Inflammatory macrophage treated with lipopolysaccharide for 1 hour (primary cell): ENCODE data around the gene CPNE4.
A peak's percentile ranks its signal among the peaks of the same experiment; 100 is the strongest.
"Not testable (repeated sequence)": the region's sequence is repeated elsewhere in the genome, so short reads cannot be mapped to it uniquely, and the experiment has no call there.

Source experiments
- DNase-seq, 2 donors: peaks; one replicate each; pipeline ENCODE4 v3.0.0-alpha.2; 2020 to 2022

The CPNE4 gene

GRCh38 chr3:132034486-132035464 lies at the start of gene CPNE4:
CPNE4 (minus strand) TSS chr3:132035014.
- peak; percentile 37 to 82 for DNase-seq

DNA sequence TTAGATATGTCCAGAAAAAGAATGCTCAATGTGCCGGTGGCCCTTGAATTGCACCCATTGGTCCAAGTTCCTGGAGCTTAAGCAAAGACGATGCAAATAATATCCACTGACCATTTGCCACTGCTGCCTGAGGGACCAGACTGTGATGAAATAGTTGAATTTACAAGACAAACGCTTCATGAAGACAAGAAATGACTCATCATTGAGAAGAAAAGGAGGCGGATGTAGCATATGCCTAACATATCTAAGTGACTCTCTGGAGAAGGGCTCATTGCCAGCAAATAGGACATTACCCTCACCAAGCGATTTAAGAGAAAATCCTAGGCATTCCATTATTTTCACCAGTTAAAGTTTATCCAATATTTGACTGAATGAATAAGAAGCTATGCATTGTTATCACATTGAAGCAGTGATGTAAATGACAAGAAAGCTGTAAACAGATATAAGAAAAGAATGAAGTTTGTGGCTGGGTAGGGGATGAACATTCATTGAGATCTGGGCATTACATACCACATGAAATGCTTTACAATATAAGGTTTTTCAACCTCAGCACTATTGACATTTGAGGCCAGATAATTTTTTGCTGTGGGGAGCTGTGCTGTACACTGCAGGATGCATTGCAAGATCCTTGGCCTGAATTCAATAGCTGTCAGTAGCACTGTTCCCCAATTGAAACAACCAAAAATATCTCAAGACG lies 48.9 kb upstream of the CPNE4 start:
- DNase-seq: no peak

GRCh38 chr3:132083159-132083558 lies 48.3 kb upstream of the CPNE4 start:
- no peak for DNase-seq

DNA sequence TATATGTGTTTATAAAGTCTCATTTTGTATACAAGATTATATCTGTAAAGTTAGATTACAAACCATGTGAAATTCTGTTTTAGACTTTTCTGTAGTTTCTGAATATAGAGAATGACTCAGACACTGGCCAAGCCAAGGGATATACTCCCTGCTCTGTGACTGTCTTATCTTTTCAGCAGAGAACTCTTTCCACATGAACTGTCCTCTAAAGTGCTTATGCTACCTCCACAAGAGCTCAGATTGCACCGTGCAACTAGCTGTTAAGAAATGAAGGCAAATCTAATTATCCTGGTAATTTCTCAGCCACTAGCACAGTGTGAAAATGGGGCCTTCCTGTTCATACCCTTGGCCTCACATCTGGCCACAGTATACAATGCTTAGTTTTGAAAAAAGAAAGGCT lies 44.3 kb upstream of the CPNE4 start:
- no peak for DNase-seq

GRCh38 chr3:132073771-132074170 lies 39.0 kb upstream of the CPNE4 start:
- DNase-seq: no peak

GRCh38 chr3:132071043-132071442 lies 36.2 kb upstream of the CPNE4 start:
- DNase-seq: no peak

DNA sequence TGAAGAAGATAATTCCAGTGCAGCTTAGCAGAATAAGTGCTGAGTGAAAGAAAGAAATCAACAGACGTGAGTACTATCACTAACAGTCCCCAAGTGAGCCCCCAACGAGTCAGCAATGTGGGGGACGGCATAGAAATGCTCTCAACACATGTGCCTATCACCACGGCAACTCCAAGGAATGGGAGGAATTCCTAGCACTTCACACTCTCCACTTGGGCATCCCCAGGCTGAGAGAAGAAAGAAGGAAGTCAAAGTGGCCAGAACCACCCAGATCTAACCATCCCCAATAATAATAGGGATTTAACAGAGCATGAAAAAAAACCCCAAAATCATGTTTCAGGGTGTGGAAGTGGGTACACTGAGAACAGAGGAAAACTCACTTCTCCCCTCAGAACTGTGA lies 29.3 kb upstream of the CPNE4 start:
- no peak for DNase-seq

DNA sequence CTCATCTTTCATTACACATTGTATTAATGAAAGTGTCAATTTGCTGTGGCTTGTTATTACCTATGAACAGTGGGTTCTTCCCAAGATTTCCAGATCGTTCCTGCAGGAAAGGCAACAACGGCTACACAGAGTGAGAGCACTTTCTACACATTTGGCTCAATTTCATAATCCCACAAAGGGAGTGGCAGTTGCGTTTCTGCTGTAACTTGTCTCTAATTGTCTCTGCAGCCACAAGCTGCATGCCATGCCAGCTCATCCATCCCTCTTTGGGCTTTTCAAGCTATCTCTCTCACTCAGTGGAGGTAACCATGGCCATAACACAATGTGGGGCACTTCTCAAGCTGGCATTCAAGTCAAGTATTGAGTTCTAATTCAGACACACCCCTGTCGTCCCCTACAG lies 27.7 kb upstream of the CPNE4 start:
- DNase-seq: no peak

DNA sequence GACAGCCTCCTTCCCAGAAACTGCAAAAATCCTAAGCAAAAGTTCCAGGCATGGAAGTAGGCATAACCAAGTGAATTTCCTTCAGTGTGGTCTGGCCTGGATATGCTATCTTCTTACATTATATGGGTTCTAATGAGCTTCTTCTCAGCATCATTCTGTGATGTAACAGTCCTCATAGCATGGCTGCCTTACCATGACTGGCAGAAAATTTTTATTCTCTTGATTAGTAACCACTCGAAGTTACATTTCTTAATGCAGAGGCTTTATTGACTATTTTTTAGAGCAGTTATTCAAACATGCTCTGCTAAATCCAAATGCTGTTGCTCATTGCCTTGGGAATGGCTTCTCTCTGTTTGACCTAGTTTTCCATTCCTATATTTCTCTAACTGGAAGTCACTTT lies 21.1 kb upstream of the CPNE4 start:
- DNase-seq: no peak

DNA sequence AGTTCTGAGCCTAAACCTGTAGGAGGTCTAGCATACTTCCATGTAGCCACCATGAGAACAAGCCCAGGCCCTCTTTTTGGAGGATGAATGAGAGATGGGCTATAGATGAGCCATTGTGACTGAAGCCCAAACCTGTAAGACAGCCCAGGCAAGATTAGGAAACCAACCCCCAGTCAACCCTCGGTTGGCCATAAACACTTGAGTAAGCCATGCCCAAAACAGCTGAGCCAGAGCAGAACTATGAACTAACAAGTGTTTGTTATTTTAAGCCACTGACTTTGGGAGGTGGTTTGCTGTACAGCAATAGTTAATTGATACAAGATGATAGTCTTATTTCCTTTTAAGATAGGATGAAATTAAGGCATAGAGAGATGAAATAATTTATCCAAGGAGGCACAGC lies 12.4 kb upstream of the CPNE4 start:
- DNase-seq: no peak

GRCh38 chr3:132044874-132045273 lies 10.1 kb upstream of the CPNE4 start:
- DNase-seq: not testable (repeated sequence)

GRCh38 chr3:132042681-132043080 lies 7.9 kb upstream of the CPNE4 start:
- DNase-seq: no peak

- peak in 1 of 2 donors; percentile 15 for DNase-seq
These were observed 3.5 kb upstream of the CPNE4 start for GRCh38 chr3:132038198-132038825.

DNA sequence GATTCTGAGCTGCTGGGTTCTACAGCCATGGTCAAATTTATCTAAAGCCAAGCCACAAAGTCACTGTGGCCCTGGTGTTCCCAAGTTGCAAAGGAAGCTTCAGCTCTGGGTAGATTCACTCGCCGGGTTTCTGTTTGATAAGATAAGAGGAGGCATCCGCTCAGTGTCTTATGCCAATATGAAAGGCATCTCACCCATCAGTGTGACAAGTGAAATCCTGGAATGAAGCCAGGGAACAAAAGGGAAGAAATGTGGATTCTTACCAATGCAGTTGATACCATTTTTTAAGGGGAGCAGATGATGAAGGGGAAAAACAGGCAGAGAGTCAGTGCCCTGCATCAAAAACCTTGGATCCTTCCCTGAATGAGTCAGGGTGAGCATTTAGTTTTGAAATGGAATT lies 2.8 kb upstream of the CPNE4 start:
- DNase-seq: no peak

DNA sequence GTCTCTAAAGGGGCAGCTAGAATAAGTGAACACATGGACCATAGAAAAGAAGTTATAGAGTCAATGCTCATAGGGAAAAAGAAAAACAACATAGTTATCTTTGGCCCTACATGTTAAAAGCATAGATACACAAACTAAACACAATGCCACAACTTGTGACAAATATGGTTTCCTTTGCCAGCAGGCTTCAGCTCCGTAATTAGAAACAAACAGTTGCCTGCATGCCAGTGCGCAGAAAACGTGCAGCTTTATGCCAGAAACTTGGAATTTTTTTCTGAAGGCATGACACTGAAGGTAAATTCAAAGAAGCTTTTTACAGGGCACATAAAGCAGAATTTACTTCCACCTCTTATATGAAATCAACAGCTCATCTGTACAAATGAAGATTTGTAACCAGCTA lies 2.2 kb upstream of the CPNE4 start:
- DNase-seq: no peak

GRCh38 chr3:132034097-132034485 lies 723 bp downstream of the CPNE4 start:
- DNase-seq: peak; percentile 3 to 4

DNA sequence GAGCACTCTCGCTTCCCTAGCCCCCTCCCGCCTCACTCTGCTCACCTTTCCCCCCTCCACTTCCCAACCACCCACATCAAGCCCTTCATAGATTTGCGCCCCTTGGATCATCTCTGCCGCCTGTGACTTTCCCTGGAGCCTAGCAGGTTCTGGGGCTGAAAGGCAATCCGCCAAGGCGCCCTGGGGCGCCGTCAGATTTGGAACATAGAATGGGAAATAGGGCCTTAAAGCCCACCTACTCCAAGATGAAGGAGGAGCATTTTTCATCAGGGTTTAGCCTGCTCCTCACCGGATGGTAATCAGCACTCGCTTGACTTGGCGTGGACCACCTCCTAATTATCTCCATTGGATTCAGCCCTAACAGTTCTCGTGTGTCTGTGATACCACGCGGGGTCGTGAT lies 1.3 kb downstream of the CPNE4 start:
- no peak for DNase-seq

- DNase-seq: no peak
These were observed 1.9 kb downstream of the CPNE4 start for GRCh38 chr3:132032959-132033358.

- peak; percentile 59 to 90 for DNase-seq
These were observed 5.5 kb downstream of the CPNE4 start for GRCh38 chr3:132029182-132029902.

DNA sequence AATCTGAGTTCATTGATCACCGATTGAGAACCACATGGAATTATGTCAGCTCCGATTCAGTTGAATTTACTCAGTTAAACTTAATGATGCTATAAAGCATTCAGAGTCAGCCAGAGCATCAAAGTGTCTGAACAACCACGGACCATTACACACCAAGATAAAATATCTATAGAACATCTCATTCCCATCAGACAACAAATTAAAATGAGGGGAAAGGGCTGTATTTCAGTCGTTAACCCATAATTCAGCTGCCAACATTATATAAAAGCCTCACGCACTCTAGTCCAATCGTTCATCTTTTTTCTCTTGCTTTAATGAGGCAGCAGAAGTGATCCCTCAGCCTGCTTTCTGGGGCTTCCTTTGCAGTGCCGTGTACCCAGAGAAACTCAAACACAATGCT lies 11.9 kb downstream of the CPNE4 start:
- DNase-seq: no peak

DNA sequence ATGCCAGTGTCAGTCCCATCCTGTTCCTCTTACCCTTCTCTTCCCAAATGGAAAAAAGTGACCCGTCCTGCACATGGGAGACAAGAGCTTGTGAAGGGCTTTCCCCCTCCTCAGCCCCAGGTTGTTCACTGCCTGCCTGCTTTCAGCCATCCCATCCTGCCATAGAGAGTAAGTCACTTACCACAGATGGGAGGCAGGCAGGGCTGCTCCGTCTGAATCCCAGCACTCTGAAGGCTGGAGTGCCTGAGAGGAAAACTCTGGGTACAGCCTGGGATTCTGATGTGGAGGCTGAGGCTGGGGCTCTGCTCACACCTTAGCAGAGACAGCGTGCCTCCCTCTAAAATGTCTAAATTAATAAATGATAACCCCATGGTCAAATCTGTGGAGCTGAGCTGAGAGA lies 14.8 kb downstream of the CPNE4 start:
- no peak for DNase-seq

DNA sequence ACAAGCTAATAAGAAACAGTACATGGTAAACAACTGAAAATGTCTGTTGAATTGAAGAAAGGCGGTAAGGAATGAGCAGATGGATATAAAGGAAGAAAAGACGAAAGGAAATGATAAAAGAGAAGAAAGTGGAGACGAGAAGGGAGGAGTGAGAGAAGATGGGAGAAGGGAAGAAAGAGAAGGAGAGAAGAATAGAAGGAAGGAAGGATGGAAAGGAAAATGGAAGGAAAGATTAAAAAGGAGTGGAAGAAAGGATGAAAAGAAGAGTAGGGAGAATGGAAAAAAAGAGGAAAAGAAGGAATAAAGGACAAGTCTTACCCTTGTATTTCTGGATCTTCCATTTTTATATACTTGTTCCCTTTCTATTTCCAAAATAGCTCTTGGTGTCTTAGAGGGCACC lies 17.7 kb downstream of the CPNE4 start:
- no peak for DNase-seq
